Stimulated activated CD8-positive, alpha-beta memory T cell treated with anti-CD3 and anti-CD28 coated beads, Interleukin-15, amount 100 ng/mL, for 24 hours (primary cell): ENCODE results near the gene TREH.
"Not testable (repeated sequence)": the region's sequence is repeated elsewhere in the genome, so short reads cannot be mapped to it uniquely, and the experiment has no call there.

Experiments
- DNase-seq: peaks from one replicate; pipeline ENCODE4 v3.0.0-alpha.2; 2020; ENCODE audit warnings: low read depth

TREH gene

DNA sequence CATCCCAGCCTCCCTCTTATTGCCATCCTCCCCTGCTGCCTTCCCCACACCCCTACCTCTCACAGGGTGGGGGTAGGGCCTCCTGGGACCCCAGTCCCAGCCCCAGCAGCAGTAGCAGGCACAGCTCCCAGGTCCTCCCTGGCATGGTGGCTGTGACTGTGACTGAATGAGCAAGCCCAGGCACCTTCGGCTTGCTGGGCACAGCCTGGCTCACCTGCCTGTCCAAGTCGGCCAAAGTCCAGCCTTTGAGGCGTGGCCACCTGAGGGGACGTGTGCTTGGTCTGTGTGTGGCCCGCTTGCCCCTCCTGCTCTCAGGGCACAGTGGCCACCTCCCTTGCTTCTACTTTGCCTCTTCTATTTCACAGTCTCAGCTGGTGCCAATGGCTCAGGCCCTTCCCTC lies at the start of gene TREH:
TREH (minus strand) TSS at position 168 of the 400 bp plus-strand sequence; CDS start at position 145, 23 bp downstream.
- no peak for DNase-seq

DNA sequence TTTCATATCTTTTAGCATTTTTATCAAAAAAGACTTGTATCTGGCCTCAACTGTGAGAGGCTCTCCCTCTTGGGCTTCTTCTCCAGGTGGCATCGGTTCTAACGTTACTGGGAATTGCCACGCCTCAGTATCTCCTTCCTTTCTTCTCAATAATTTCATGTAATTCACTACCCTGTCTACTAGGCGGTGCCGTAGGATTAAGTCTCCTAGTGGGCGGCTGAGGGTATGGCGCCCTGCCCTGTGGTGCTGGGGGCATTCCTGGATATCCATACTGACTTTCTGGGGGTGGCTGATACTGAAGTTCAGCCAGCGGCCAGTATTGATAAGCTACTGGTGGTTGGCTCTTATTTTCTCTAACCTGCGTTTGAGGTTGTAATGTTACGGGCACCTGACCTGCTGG lies 48.7 kb upstream of the TREH start:
- DNase-seq, result not testable (repeated sequence)

DNA sequence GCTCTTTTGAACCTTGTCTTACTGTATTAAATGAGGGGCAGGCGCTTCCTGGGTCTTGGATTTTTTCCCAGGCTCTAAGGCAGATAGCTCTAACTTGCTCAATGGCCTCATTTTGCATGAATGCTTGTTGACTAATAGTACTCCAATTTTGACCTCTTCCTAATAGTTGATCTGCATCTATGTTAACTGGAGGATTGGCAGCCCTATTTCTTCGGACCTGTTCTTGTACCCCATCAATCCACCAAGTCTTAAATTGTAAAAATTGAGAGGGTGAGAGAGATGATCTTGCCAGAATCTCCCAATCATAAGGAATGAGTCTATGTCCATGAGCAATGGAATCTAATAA lies 48.2 kb upstream of the TREH start:
- DNase-seq, result not testable (repeated sequence)

DNA sequence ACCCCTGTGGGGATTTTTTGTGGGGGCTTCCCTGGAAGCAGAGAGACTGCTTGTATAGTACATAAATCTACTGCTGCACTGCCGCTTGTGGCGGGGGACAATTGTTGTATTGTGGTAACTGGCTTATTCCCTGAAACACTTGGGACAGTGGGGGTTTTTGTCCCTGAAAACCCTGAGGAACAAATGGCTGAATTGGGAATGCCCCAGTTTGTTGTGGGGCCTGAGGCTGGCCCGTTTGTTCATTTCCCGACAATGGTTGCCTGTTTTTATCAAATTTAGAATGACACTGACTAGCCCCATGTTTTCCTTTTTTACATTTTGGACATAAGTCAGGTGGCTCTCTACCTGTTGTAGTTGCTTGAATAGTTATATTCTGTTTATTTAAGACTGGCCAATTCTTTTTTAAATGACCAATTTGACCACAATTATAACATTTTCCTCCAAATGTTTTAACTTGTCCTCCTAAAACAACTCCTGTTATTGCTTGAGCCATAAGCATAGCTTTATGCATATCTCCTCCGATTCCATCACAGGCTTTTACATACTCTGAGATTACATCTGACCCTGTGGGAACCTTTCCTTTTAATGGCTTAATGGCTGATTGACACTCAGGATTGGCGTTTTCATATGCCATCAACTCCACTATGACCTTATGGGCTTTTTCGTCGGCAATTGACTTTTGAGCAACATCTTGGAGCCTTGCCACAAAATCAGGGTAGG lies 47.7 kb upstream of the TREH start:
- DNase-seq, result not testable (repeated sequence)

DNA sequence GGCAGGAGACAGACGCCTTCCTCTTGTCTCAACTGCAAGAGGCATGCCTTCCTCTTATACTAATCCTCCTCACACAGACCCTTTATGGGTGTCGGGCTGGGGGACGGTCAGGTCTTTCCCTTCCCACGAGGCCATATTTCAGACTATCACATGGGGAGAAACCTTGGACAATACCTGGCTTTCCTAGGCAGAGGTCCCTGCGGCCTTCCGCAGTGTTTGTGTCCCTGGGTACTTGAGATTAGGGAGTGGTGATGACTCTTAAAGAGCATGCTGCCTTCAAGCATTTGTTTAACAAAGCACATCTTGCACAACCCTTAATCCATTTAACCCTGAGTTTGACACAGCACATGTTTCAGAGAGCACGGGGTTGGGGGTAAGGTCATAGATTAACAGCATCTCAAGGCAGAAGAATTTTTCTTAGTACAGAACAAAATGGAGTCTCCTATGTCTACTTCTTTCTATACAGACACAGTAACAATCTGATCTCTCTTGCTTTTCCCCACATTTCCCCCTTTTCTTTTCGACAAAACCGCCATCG lies 42.1 kb upstream of the TREH start:
- not testable (repeated sequence) for DNase-seq

DNA sequence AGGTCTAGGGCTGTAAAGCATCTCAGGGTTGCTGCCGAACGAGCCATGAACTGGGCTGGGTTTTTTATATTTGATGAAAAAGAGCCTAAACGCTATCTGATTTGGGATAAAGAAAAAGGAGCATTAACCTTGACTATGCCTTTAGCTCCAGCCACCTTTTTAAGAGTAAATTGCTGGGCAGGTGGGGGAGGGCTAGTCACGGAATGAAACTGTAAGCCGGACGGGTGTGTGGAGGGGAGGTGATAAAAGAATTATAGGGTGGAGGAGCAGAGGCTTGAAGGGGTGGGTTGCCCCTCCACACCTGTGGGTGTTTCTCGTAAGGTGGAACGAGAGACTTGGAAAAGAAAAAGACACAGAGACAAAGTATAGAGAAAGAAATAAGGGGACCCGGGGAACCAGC lies 41.3 kb upstream of the TREH start:
- DNase-seq, result not testable (repeated sequence)

DNA sequence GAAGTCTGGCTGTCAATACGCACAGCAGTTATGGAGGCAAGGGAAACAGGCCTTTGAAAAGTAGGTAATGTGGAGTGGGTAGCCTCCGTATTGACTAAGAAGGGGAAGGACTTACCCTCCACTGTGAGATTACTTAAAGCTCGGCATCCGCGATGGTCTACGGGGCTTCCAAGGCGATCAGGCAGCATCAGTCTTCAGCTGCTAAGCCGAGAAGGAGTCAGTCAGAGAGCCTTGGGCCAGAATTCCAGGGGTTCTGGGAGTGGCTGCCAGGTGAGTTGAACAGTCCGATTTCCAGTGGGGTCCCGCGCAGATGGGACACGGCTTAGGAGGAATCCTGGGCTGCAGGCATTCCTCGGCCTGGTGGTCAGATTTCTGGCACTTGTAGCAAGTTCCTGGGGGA lies 40.6 kb upstream of the TREH start:
- not testable (repeated sequence) for DNase-seq

DNA sequence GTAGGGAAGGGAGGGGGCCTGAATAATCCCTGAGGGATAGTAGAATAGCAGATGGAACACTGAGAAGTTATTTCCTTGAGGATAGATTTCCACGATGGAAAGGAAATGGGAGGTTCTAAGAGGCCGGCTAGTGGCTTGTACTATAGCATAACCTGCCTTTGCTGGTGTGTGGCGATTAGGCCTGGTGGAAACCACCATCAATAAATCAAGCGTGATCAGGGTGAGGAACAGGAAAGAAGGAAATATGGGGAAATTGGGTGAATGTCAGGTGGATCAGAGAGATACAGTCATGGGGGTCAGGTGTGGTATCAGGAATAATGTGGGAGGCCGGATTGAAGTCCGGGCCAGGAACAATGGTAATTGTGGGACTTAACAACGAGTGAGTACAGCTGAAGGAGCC lies 39.1 kb upstream of the TREH start:
- DNase-seq, result not testable (repeated sequence)

DNA sequence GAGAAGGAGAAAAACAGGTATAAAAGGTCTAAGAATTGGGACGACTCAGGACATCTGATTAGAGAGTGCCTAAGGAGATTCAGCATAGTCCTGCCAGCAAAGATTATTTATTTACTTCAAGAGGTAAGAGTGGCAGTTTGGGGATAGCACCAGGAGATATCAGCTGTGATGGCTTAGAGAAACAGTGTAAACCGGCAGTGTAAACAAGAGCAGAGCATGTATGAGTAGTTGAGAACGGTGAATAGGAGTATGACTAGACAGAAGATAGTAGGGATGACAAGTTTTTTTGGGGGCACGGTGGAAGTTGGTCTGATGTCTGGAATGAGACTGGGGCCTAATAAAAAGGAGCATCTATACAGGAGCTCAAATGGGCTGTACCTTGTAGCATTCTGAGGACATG lies 38.3 kb upstream of the TREH start:
- DNase-seq, result not testable (repeated sequence)

GRCh38 chr11:118717221-118717620 lies 37.8 kb upstream of the TREH start:
- DNase-seq, result not testable (repeated sequence)

DNA sequence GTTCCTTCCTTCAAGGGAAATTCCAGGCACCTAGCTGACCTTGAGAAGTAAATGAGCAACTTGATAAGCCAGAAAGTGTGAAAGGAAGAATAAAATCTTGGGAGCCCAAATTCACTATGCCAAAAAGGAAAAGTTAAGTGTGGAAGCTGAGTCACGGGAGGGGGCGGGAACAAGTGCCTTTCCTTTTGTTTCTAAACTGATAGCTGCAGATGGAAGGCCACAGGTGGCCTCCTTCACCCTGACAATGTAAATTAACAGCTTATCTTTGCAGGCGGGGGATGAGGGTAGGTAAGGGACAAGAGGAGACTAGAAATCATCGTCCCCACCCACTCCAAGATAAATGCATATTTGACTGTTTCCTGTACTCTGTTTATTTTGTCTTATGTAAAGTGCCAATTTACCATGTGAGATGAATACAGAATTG lies 36.4 kb upstream of the TREH start:
- DNase-seq, result no peak

GRCh38 chr11:118715245-118715831 lies 35.9 kb upstream of the TREH start:
- DNase-seq, result no peak

- DNase-seq, result no peak
Measured at GRCh38 chr11:118714816-118715215, 35.4 kb upstream of the TREH start.

DNA sequence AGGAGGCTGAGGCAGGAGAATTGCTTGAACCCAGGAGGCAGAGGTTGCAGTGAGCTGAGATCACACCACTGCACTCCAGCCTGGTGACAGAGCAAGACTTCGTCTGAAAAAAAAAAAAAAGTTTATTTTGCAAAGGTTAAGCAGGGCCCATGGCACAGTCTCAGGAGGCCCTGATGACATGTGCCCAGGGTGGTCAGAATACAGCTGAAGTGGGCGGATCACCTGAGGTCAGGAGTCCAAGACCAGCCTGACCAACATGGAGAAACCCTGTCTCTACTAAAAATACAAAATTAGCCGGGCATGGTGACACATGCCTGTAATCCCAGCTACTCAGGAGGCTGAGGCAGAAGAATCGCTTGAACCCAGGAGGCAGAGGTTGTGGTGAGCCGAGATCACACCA lies 35.0 kb upstream of the TREH start:
- DNase-seq, result not testable (repeated sequence)

GRCh38 chr11:118708296-118708695 lies 28.8 kb upstream of the TREH start:
- no peak for DNase-seq

- no peak for DNase-seq
Measured at GRCh38 chr11:118706546-118706825, 27.0 kb upstream of the TREH start.

- DNase-seq, result no peak
Measured at GRCh38 chr11:118705791-118706545, 26.5 kb upstream of the TREH start.

DNA sequence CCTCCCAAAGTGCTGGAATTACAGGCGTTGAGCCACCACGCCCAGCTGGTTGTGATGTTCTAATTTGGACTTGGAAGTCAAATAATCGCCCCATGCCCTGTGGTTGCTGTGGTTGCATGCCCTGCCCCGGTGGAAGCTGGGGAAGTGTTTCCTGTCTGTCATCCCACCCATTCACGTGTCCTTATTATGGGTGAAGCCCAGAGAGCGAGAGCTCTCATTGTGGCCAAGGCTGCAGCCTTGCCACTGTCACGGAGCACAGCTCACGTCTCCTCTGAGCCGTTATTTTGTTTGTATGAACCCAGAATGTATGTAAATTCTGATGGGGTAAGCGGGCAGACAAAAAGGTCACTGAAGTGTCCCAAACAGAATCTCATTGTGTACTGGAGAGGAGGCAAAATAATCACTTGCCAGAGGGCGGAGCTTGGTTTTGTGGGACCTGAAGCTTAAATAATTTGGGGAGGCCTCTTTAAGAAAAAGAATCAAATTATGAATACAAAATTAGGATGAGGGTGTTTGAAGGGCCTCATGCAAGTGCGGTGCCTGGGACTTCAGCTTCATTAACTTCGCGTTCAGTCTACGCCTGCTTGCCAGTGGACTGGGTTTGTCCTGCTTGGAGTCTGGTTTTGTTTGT lies 25.8 kb upstream of the TREH start:
- DNase-seq, result no peak

- no peak for DNase-seq
Measured at GRCh38 chr11:118703563-118704106, 24.2 kb upstream of the TREH start.

GRCh38 chr11:118699506-118700220 lies 20.2 kb upstream of the TREH start:
- DNase-seq, result no peak

GRCh38 chr11:118697346-118697745 lies 17.9 kb upstream of the TREH start:
- no peak for DNase-seq
